H1 (cell line): ENCODE measurements around the gene GADD45B. TPM values are rescaled to one million over a fixed set of nuclear protein-coding genes. Genes with fewer than 3 reads are reported as not detected.

Source experiments
- CBX8 ChIP-seq: fragments of 300-800, 300-1000 bp; sonication (generic); IDR thresholded peaks from 2 replicates; pipeline ENCODE4 v1.7.1; 2016; ENCODE audit warnings: low read depth, low read length, borderline replicate concordance
- CHD7 ChIP-seq: fragments of 300-600 bp; sonication (generic); IDR thresholded peaks from 2 replicates; pipeline ENCODE4 v1.7.1; 2012; ENCODE audit warnings: low read length, moderate library complexity, mild to moderate bottlenecking, inconsistent platforms; ENCODE audit not compliant: insufficient replicate concordance
- CTBP2 ChIP-seq: IDR thresholded peaks from 2 replicates; pipeline ENCODE4 v1.7.0; 2011; ENCODE audit warnings: borderline replicate concordance, mild to moderate bottlenecking, moderate library complexity, mixed read lengths, low read length; ENCODE audit not compliant: insufficient read depth, insufficient read length
- GABPA ChIP-seq: IDR thresholded peaks from 2 replicates; pipeline ENCODE4 v1.6.1; 2011; ENCODE audit warnings: mild to moderate bottlenecking, low read length, moderate library complexity, borderline replicate concordance; ENCODE audit not compliant: insufficient read depth
- KDM1A ChIP-seq: fragments of 200-600, 300-600 bp; sonication (generic); IDR thresholded peaks from 2 replicates; pipeline ENCODE4 v1.7.1; 2016; ENCODE audit warnings: mild to moderate bottlenecking, low read length, borderline replicate concordance
- RNF2 ChIP-seq: fragments of 200-900, 300-1000 bp; sonication (generic); IDR thresholded peaks from 2 replicates; pipeline ENCODE4 v1.7.1; 2016; ENCODE audit warnings: borderline replicate concordance, low read depth, mild to moderate bottlenecking, antibody characterized with exemption, low read length; ENCODE audit not compliant: poor library complexity, severe bottlenecking; ENCODE audit errors: missing control alignments
- TAF7 ChIP-seq: optimal IDR thresholded peaks from 2 replicates; pipeline ENCODE3; 2011; ENCODE audit warnings: low read depth, mild to moderate bottlenecking, inconsistent platforms, low read length, moderate library complexity, borderline replicate concordance
- TEAD4 ChIP-seq: IDR thresholded peaks from 2 replicates; pipeline ENCODE4 v1.6.1; 2012; ENCODE audit warnings: low read depth, low read length, inconsistent platforms, mixed read lengths
- polyA plus RNA-seq, 7 experiments: library from polyadenylated mRNA; depleted of rRNA in 3 of 7; stranded (reverse) in 5 of 7; unstranded in 2 of 7; fragments of >200 nt in 5 of 7; fragments of 200-250 nt in 2 of 7; gene quantifications; 1 replicate in 5 of 7; 2 replicates in 1 of 7; 4 replicates in 1 of 7; pipeline versions ENCODE4 v1.2.1 to v1.2.3, GENCODE V29; 2011 to 2013; ENCODE audit warnings: missing spikeins in 2 of 7, mixed read lengths in 2 of 7
- total RNA-seq: library from RNA; stranded (reverse); fragmentation: NEBNext Ultra II Directional; extraction: Animal tissue kit (Norgen Biotek cat#: 25700); gene quantifications from 2 replicates; pipeline ENCODE4 v1.2.1, GENCODE V29; 2021

The GADD45B gene
- total and polyA plus RNA-seq, 2 of the 8 experiments (the other 6 are each of a cell fraction or from before 2014, with no cell fraction given), result 7.4 to 11.4 TPM

GRCh38 chr19:2427429-2428320, 48.3 kb upstream of the GADD45B start, which contains the start of gene TIMM13 (continued):
- TF ChIP-seq CTBP2, result no peak
- TF ChIP-seq KDM1A, result no peak
- TF ChIP-seq CHD7, result no peak
- TF ChIP-seq TEAD4, result no peak
- no peak for TF ChIP-seq CBX8
- TF ChIP-seq TAF7, result peak; percentile 65
- no peak for TF ChIP-seq RNF2
- TF ChIP-seq GABPA, result peak; percentile 82; the same call in 1 of the 2 replicates
- TF ChIP-seq, all 59 proteins: peak for 22
